CD1c-positive myeloid dendritic cell (primary cell): ENCODE data around the gene ARRDC3.
"Not testable (repeated sequence)": the region's sequence is repeated elsewhere in the genome, so short reads cannot be mapped to it uniquely, and the experiment has no call there.

ENCODE experiments used
- DNase-seq: peaks from one replicate; pipeline ENCODE4 v3.0.0-alpha.2; 2016; ENCODE audit errors: extremely low spot score

Gene ARRDC3, protein sequence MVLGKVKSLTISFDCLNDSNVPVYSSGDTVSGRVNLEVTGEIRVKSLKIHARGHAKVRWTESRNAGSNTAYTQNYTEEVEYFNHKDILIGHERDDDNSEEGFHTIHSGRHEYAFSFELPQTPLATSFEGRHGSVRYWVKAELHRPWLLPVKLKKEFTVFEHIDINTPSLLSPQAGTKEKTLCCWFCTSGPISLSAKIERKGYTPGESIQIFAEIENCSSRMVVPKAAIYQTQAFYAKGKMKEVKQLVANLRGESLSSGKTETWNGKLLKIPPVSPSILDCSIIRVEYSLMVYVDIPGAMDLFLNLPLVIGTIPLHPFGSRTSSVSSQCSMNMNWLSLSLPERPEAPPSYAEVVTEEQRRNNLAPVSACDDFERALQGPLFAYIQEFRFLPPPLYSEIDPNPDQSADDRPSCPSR

DNA sequence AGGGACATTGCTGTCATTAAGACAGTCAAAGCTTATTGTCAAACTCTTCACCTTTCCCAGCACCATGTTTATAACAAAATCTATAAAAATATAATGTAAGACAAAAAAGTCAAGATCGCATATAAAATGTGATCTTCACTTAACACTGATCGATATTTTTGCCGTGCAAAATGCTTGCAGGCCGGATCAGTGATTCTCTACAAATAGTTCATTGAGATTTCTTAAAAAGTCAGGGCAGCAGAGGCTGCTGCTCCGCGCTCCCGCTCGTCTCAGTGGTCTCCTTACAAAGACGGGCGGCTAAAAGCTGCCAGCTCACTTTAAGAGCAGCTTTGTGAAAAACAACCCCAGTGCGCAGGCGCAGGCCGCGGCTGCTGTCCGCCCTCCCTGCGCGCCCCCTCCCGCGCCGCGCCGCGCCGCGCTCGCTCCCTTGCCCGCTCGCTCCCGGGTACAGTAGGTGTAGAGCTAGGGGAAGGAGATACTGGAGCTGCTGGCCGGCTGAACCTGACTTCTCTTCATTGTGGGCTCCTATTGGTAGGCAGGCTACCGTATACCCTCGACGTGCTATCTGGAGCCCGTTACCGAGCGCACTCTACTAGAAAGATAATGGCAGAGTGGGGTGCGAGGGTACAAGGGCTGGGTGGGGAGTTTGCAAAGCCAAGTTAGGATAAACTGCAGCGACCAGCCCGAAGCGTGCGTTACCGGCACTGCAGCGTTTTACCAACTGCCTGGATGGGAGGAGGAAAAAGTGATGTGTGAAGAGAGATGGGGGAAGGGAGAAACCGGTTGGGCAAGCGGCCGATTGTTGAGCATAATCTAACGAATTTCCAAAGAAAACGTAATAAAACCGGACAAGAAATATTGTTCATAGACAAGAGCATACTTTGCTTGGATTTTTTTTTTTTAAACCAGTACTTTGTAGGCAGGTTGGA lies at the start of gene ARRDC3:
Gene ARRDC3, minus strand, starts transcription at position 291 of the 929 bp plus-strand sequence. Its CDS starts 225 bp downstream, at position 66.
- peak; percentile 99 for DNase-seq

DNA sequence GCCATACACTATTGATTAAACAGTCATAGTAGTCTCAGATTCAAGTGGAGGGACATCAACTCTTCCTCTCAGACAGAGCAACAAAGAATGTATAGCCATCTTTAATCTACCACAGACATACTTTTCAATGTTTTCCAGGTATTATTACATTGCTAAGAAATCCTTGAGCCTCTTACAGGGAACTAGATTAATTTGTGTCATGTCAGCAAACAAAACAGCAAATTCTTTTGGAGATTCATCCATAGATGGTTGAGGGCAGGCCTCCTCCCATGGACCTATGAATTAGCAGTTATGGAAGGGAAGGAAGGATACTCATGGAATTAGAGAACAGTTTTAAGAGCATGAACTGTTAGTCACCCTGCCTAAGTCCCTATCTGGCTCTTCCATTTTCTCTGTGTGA lies 47.8 kb upstream of the ARRDC3 start:
- DNase-seq, result no peak

DNA sequence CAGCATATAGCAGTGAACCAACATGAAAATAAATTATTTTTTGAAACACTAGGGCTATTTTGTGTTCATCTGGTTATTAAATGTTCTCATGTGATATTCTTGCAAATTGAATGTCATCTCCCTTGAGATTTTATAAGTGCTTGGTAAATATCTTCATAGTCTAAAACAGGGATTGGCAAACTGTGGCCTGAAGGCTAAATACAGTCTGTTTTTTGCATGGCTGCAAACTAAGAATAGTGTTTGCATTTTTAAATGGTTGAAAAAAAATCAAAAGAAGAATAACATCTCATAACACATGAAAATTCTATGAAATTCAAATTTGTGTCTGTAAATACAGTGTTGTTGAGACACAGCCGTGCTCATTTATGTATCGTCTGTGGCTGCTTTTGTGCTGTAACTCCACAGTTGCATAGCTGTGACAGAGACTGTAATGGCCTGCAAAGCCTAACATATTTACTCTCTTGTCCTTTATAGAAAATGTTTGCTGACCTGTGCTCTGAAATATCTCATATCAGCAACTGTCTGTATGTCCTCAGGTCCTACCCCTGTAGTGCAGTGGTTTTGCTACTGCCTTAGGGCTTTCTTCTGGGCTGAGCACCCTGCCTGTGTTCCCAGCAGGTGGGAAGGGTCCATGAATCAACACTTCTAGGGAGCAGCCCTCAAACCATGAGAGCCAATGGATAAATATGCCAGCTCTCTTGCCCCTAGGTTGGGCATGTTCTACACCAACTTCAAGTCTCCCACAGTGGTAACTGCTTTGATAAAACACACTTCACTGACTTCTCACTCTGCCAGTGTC lies 41.7 kb upstream of the ARRDC3 start:
- no peak for DNase-seq

DNA sequence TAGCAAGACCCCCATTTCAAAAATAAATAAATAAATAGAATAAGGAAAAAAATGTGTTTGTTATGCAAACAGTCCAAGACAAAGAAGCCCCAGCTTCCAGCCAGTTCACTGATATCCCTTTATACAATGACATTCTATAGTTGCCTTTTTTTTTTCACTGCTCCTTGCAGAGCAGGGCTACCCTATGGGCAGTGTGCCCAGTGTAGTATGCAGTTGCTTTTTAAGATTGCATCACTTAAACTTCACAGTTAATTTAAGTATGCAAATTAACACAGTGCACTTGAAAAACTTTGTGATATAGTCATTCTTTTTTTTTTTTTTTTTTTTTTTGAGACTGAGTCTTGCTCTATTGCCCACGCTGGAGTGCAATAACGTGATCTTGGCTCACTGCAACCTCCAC lies 40.8 kb upstream of the ARRDC3 start:
- no peak for DNase-seq

DNA sequence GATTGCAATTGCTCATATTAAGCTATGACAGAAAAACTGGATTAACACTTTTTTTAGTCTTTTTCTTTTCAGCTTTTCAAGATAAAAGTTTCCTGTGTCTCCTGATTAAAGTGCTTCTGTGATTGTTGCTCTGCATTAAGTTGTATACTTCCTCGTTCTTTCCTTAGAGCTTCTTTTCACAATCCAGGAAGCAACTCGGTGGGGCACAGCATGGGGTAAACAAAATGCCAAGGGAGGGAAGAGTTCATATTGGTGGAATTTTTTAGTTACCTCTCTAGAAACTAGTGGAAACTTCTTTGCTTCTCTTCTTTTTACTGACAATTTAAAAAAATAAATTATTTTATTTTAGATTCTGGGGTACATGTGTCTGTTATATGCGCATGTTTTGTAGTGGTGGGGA lies 37.8 kb upstream of the ARRDC3 start:
- DNase-seq, result no peak

DNA sequence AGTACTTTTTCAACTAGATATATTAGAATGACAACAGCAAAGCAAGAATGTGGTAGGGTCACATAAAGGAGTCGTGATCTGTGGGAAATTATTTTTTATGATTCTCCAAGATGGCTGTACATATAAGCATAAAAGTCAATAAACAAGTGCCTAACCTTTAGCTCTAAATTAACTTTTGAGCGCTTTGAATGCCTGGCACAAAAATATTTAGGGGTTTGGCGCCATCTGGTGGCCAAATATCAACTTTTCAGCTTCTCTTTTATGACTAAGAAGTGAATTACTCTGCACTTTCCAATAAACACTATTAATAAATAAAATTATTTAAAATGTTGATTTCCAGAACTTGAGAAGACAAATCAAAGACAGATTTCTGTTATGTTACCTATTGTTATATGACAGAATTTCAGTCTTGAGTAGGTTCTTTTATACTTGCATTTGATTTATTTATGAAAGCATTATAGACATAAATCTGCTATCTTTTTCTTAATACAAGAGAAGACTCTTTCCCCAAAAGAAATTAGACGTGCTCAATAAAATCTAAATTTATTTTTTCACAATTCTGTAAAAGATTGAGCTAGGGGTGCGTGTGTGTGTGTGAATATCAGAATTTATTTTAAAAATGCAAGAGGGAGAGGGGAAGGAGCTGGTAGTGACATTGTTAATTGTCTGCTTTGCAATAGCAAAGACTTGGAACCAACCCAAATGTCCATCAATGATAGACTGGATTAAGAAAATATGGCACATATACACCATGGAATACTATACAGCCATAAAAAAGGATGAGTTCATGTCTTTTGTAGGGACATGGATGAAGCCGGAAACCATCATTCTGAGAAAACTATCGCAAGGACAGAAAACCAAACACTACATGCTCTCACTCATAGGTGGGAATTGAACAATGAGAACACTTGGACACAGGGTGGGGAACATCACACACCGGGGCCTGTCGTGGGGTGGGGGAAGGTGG lies 36.7 kb upstream of the ARRDC3 start:
- peak; percentile 86 for DNase-seq

DNA sequence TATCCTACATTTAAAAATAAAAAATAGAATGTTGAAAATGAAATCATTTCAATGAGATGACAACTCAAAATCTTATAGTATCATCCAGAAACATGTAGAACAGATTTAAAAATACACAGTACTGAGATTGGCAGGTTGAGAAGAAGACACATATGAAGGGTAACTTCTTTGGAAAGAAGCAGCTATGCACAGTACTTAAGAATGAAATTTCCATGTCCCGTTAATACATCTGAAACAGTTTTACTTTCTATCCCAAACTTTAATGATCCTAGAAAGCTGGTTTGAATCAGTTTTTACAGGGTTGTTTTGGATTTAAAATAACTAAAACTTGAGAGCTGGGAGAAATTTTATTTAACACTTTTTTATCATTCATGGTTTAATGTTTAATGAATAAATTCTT lies 36.0 kb upstream of the ARRDC3 start:
- no peak for DNase-seq

DNA sequence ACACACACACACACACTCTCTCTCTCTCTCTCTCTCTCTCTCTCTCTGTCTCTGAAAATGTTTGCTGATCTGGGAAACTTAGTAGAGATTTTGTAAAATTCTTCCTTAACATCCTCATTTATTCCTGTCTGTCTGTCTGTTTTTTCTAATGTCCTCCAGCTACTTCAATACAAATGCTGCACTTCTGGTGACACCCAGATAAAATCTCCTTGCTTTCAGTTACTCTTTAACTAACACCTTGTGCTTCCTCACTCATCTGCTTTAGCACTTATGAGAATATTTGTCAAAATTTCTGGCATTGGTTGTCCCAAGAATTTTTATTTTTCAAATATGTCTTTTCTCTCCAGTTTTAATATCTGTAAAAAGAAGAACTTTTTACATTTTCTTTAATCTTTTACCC lies 35.0 kb upstream of the ARRDC3 start:
- no peak for DNase-seq

DNA sequence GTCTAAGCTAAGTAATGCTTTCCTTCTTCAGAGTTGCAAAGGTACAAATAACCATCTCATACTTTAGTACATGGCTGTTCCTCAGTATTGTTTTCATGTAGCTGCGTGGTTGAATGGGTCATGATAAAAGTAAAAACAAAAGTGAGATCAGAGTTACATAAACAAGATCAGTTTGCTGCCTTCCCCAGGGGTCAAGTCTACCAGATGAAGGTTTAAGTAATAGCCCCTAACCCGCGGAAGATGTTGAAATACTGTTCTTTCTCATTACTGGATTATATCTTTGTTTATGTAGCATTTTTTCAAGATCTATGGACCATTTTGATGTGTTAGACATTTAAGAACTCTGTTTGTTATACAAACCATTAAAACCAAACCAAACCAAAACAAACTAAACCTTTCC lies 34.1 kb upstream of the ARRDC3 start:
- DNase-seq, result no peak

DNA sequence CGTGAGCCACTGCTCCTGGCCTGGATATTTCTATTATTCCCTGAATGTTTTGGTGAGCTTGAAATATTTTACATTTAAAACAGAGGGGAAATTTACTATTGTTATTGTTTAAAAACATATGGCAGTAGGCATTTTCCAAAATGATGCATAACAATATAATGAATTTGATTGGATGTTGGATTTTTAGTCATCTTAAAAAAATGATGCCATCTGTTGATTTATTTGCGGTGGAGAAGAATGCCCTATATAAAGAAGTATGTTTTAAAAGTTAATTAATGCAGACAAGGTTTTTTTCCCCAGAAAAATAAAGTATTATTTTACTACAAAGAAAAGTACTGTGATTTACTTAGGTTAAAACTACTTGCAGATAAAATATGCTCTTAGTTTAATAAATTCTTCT lies 33.4 kb upstream of the ARRDC3 start:
- DNase-seq, result no peak

DNA sequence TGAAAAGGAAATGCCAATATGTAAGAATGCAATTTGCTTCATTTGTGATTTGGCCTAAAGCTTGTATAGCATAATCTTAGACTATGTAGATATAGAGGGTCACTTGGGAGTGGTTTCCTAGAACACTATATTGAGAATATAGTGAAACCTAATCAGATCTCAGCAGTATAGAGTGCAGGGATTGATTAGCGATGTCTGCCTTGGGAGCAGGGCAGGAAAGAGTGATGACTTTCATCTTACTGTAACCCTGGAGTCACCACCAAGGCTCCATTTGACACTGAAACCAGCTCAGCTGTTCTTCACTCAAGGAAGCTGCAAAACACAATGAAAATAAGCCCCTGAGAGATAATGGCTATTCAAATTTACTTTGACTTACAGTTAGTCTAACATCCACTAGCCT lies 26.2 kb upstream of the ARRDC3 start:
- no peak for DNase-seq

DNA sequence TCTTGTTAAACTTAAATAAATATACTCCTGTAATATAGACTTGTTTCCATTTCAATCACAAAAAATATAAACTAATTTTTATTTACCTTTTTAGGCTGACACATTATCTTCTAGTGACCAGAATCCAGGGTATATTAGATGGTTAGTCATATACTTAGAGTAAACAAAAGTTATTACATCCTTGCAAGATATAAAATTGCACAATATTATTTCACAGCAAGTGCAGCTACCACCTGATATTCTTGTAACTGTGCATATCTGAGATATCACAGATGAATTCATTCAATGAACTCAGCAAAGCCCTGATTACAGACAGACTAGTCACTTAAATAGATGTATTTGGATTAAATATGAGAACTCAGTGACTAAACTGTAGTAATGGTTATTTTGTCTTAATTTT lies 25.6 kb upstream of the ARRDC3 start:
- no peak for DNase-seq

DNA sequence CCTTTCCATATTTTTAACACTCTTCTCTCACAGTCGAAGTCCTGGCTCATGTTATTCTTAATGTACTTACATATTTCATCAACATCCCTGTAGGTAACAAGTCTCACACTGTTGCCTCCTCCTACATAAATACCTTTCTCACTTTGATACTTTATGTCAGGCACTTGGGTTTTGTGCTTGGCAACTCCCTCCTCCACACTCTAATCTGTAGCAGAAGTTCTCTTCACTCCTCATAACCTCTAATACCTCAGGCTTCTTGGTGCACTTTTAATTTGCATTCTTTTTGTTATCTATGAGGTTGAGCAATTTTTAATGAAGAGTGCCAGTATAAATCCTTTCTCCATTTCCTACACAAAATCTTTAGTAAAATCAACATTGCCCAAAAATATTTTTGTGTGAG lies 24.1 kb upstream of the ARRDC3 start:
- DNase-seq, result no peak

DNA sequence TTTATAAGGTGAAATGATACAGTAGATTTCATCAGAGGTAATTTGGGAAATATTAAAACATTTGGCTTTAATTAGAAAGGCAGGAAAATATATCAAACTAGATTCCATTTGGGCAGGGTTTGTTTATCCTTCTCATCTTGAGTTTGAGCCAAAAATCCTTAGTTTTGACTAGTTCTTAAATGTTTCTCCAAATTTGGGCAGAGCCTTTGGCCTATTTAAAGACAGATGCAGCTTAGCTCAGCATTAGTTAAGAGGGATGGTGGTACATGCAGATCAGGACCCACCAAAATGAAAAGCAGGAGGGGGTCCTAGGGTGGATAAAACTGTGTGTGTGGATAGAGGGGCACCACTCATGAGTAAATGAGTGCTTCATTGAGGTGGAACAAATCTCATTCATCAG lies 20.3 kb upstream of the ARRDC3 start:
- no peak for DNase-seq

DNA sequence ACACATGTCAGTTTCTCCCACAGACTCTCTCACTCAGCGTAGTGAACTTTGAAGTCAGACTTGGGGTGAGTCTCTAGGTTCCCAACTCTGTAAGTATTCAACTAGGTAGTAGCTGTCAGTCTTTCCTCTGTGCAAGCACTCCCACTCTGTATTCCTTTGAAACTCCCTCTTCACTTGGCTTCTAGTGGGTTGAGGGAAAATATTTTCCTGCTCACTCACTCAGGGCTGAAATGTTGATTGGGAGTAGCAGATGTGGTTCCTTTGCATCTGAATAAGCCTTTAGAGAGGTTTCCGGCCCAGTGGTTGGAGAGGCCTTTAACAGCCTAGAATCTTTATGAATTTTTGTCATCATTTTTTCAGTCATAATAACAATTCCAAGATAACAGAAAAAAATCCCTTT lies 18.1 kb upstream of the ARRDC3 start:
- no peak for DNase-seq

DNA sequence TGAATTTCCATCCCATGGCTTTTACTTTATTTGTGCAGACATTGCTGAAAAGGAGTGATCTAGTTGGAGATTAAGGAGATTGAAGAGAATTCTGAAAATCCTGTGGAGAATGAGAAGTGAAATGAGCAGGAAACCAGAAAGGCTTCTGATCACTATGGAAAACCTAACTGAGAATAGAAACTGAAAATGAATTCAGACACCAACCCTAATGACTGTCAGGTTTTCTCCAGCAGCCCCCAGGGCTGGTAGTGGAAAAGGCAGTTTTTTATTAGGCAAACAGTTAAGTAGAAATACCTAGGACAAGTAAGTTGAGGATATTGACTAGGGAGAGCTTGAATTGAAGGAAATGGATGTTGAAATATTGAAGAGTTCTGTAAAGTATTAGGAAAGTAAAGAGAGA lies 14.7 kb upstream of the ARRDC3 start:
- no peak for DNase-seq

DNA sequence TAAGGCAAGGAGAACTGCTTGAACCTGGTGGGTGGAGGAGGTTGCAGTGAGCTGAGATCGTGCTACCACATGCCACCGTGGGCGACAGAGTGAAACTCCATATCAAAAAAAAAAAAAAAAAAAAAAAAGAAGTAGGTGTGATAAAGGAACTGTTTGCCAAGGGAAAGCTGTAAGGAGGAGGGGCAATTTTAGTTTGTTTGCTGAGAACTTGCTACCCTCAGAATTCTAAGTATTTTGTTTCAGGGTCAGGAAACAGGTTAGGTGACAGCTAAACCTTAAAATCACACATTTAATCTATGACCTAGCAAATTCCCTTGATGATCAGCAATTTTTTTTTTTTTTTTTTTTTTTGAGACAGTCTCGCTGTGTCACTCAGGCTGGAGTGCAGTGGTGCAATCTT lies 7.2 kb upstream of the ARRDC3 start:
- peak; percentile 66 for DNase-seq

DNA sequence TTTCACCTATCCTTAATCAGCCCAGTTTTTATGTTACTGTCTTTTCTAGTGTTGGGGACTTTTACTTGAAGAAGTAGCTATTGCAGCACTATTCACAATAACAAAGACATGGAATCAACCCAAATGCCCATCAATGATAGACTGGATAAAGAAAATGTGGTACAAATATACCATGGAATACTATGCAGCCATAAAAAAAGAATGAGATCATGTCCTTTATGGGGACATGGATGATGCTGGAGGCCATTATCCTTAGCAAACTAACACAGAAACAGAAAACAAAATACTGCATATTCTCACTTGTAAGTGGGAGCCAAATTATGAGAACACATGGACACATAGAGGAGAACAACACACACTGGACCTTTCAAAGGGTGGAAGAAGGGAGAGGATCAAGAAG lies 6.4 kb upstream of the ARRDC3 start:
- not testable (repeated sequence) for DNase-seq

DNA sequence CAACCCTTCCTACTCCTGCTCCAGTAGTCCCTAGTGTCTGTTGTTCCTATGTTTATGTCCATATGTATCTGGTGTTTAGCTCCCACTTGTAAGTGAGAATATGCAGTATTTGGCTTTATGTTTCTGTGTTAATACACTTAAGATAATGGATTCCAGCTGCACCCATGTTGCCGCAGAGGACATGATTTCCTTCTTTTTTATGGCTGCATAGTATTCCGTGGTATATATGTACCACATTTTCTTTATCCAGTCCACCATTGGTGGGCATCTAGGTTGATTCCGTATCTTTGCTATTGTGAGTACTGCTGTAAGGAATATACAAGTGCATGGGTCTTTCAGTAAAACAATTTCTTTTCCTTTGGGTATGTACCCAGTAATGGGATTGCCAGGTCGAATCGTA lies 5.2 kb upstream of the ARRDC3 start:
- no peak for DNase-seq

DNA sequence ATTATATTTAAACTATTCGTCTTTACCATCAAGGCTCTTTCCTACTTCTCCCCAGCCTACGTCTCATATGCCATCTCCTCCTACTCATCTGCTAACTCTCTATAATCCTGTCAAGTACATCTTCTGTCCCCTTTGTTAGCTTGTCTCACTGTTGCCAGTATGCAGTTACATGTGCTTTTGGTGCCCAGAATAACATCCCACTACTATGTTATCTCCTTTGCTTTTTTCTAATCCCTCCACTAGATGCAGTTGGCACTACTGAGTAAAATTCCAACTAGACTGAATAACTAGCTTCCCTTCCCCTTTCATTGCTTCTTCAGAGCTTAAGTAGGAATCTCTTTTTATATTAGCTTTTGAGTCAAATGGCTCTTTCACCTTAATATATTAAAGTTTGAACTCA lies 3.0 kb upstream of the ARRDC3 start:
- peak; percentile 13 for DNase-seq

DNA sequence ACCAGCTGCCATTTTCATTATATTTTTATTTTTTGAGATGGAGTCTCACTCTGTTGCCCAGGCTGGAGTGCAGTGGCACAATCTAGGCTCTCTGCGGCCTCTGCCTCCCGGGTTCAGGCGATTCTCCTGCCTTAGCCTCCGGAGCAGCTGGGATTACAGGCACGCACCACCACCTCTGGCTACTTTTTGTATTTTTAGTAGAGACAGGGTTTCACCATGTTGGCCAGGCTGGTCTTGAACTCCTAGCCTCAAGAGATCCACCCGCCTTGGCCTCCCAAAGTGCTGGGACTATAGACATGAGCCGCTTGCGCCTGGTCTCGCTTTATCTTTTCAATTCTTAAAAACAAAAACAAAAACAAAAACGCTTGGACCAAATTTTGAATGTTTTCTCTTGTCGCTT lies 2.5 kb upstream of the ARRDC3 start:
- not testable (repeated sequence) for DNase-seq
